ES-I3 (cell line): ENCODE results near the gene CLTCL1.

Experiments used
- H3K36me3 ChIP-seq: 2 replicates; pipeline ENCODE4 v1.6.1; 2013; ENCODE audit warnings: mild to moderate bottlenecking, low read length, control low read depth, moderate library complexity; ENCODE audit not compliant: insufficient read depth
- H3K4me1 ChIP-seq: 2 replicates; pipeline ENCODE4 v1.6.1; 2013; ENCODE audit warnings: mild to moderate bottlenecking, control low read depth, low read length; ENCODE audit not compliant: insufficient read depth
- H3K9ac ChIP-seq: 2 replicates; pipeline ENCODE4 v1.6.1; 2013; ENCODE audit warnings: low read depth, mild to moderate bottlenecking, low read length, moderate library complexity
- H3K9me3 ChIP-seq: 2 replicates; pipeline ENCODE4 v1.6.1; 2013; ENCODE audit warnings: mild to moderate bottlenecking, low read length, moderate library complexity; ENCODE audit not compliant: control insufficient read depth, insufficient read depth

Gene CLTCL1

DNA sequence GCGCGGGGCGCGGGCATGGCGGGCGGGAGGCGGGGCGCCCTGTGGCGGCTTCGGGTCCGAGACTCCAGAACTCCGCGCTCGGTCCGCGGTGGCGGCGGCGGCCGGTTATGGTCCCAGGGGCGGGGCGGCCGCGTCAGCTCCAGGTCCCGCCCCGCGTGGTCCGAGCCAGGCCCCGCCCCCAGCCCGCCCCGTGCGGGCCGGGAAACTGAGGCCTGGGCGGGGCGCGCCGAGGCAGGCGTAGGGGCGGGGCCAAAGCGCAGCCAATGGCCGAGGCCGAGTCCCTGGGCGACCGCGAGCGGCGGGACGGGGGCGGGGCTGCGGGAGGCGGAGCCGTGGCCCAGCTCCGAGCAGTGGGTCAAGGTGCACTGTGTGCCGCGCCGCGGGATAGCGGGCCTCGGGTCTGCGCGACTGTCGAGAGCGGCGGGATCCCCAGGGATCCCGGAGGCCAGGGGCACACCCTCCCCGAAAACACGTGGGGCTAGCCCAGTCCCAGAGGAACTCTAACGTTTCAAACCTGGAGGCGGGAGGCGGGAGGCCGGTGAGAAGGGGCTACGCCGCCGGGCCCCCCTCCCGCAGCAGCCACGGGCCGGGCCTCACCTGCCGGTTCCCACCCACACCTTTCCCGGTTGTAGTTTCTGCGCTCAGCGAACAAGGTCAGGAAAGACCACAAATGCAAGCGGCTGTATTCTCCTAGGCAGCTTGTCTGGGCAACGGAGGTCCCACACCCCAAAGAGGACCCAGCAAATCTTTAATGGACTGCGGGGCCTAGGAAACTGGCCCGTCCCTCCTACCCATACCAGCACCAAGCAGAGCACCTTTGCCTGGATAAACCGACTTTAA lies 112.6 kb downstream of the CLTCL1 start, which contains the start of gene SLC25A1:
TSS of gene SLC25A1 (minus strand) at position 80 of the 840 bp plus-strand sequence. CDS start at position 17, 63 bp downstream.
- Histone ChIP-seq H3K4me1 (peaks cover 34% of the 10 kb centered on the region), H3K9ac (peak within 1 kb of the TSS; percentile 68), H3K36me3 (no peaks in the 10 kb centered on the region; the same call in 1 of the 2 replicates), H3K9me3 (no peaks in the 10 kb centered on the region)

DNA sequence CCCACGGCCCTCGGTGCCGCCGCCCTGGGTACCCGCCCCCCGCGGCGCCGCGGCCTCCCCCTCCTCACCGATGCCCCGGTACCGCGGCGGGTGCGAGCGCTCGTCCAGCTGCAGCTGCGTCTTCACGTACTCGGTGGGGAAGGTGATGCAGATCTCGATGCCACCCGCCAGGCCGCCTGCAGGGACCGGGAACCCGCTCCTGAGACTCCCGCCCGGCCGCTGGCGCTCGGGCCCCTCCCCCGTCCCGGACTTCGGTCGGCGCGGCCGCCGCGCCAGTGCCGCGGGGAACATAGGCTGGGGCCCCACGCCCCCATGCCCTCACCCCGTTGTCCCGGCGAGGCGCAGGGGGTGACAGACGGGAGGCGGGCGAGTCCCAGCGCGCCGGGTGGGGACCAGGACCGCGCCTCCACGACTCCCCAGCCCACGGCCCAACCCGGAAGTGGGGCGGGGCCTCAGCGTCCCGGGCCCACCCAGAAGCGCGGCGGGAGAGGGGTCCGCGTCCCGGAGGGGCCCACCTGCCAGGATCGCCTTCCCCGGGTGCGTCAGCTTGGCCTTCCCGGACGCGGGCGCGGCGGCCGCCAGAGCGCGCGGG lies 113.4 kb downstream of the CLTCL1 start:
- H3K4me1 ChIP-seq: peaks cover 38% of the 10 kb centered on the region
- H3K36me3 ChIP-seq: no peaks in the 10 kb centered on the region; the same call in 1 of the 2 replicates
- H3K9ac ChIP-seq: peak overlapping the region; percentile 68
- no peaks in the 10 kb centered on the region for H3K9me3 ChIP-seq

DNA sequence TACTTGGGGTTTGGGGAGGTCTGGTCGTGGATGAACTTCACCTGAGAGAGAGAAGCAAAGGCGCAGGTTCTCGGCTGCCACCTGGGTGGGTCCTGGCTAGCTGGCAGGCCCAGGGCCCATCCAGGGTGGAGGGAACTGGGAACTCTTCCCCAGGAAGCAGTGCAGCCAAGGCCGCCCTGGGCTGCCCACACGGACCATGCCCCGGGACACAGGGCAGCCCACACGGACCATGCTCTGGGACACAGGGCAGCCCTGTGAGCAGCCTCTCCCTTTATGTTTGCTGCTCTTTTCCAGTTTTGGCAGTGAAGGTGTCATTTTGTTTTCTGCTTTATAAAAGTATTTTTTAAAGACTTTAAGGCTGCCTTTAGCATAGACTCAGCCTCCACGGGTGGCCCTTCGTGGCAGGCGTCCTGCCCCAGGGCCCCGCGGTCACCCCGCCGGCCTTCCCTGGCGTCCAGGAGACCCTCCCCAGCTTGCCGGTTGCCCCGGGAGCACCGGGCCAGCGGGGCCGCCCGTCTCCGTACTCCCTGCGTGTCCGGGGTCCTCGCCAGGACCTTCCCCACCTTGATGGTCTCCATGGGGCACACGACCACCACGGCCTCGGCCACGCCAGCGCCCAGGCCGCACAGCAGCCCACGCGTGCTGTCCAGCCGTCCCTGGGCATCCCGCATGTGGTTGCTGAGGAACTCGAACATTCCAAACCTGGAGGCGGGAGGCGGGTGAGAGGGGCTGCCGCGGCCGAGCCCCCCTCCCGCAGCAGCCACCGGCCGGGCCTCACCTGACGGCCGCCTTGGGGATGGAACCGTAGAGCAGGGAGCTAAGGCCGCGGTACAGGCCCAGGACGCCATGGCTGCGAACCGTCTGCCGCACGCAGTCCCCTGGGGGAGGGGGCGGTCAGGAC lies 114.1 kb downstream of the CLTCL1 start:
- Histone ChIP-seq H3K36me3 (no peaks in the 10 kb centered on the region; the same call in 1 of the 2 replicates), H3K9ac (peak overlapping the region; percentile 68), H3K9me3 (no peaks in the 10 kb centered on the region), H3K4me1 (peaks cover 42% of the 10 kb centered on the region)

DNA sequence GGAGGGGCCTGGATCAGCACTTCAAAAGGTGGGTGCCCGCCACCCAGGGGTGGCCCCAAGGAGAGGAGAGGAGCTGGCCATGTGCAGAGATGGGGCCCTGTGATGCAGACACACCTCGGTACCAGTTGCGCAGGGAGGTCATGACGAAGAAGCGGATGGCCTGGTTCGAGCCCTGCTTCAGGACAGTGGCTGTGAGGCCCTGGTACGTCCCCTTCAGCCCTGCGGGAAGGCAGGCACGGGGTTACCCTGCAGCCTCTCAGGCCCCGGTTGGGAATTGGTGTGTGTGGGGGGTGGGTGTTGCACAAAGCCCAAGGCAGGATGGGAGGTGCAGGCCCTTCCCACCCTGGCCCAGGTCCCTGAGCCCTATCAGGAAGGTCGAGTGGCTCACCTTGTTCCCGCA lies 114.8 kb downstream of the CLTCL1 start:
- Histone ChIP-seq H3K9me3 (no peaks in the 10 kb centered on the region), H3K36me3 (no peaks in the 10 kb centered on the region; the same call in 1 of the 2 replicates), H3K4me1 (peaks cover 42% of the 10 kb centered on the region), H3K9ac (no peak overlapping the region)

DNA sequence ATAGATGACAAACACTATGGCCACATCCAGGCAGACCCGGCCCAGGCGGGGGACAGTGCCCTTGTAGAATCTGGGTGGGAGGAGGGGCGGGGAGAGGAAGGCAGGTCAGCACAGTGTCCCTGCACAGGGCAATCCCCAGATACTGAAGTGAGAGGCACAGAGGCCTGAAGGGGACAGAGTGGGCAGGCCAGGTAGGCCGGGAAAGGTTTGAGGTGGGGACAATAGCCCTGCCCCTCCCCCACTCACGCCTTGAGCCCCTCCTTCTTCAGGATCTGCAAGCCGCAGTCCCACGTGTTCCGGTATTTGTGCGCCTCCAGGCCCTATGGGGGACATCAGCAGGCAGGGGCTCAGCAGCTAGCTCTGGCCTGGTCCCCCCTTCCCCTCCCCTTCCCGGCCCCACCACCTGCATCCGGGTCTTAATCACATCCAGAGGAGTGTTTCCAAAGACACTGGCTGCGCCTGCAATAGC lies 115.3 kb downstream of the CLTCL1 start:
- Histone ChIP-seq H3K9ac (no peak overlapping the region), H3K36me3 (no peaks in the 10 kb centered on the region; the same call in 1 of the 2 replicates), H3K9me3 (no peaks in the 10 kb centered on the region), H3K4me1 (peaks cover 42% of the 10 kb centered on the region)

DNA sequence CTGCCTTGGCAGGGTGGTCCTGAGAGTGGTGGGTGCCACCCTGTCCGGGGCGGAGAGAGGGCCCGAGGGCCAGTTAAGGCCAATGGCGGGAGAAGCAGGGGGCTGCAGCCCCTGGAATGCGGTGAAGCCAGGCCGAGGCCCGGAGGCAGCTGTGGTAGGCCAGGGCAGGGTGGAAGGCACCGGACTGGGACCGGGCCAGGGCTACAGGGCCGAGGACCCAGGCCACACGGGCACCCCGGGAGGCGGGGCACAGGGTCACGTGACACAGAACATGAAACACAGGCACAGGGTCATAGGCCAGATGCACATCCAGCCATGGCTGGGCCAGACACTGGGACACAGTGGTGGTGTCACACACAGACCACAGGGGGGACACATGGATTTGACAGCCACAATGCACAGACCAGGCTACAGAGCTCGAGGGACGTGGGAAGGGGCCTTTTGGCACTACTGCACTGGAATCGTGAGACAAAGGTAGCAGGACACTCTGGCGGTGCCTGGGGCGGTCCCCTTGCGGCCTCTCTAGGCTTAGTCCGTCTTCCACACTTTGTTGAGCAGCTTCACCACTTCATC lies 115.8 kb downstream of the CLTCL1 start:
- no peak overlapping the region for H3K9ac ChIP-seq
- H3K36me3 ChIP-seq: no peaks in the 10 kb centered on the region; the same call in 1 of the 2 replicates
- no peaks in the 10 kb centered on the region for H3K9me3 ChIP-seq
- peaks cover 42% of the 10 kb centered on the region for H3K4me1 ChIP-seq

DNA sequence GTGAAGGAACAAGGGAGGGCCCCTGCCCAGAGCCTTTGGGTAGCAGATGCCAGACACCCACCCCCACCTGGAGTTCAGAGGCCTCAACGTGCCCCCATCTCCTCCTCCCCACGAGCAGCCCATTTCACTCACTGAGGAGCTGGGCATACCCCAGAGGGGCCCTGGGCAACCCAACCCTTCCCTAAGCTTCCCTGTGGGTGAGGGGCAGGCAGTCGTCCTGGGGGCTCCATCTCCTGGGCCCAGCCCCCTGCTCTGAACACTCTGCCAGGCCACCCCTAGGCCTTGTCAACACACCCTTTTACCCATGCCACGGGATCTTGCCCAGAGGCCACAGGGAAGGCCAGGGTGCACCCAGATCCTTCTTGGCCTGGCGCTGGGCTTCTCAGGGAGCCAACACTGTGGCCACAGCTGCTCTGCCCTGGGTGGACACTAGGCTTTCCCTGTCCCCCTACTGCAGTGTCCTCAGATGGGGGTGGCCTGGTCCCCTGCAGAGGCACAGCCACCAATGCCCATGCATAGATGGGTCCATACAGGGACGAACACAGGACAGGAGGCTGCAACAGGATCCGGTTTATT lies 116.4 kb downstream of the CLTCL1 start:
- H3K9ac ChIP-seq: no peak overlapping the region
- H3K9me3 ChIP-seq: no peaks in the 10 kb centered on the region
- H3K4me1 ChIP-seq: peaks cover 42% of the 10 kb centered on the region
- H3K36me3 ChIP-seq: no peaks in the 10 kb centered on the region; the same call in 1 of the 2 replicates

DNA sequence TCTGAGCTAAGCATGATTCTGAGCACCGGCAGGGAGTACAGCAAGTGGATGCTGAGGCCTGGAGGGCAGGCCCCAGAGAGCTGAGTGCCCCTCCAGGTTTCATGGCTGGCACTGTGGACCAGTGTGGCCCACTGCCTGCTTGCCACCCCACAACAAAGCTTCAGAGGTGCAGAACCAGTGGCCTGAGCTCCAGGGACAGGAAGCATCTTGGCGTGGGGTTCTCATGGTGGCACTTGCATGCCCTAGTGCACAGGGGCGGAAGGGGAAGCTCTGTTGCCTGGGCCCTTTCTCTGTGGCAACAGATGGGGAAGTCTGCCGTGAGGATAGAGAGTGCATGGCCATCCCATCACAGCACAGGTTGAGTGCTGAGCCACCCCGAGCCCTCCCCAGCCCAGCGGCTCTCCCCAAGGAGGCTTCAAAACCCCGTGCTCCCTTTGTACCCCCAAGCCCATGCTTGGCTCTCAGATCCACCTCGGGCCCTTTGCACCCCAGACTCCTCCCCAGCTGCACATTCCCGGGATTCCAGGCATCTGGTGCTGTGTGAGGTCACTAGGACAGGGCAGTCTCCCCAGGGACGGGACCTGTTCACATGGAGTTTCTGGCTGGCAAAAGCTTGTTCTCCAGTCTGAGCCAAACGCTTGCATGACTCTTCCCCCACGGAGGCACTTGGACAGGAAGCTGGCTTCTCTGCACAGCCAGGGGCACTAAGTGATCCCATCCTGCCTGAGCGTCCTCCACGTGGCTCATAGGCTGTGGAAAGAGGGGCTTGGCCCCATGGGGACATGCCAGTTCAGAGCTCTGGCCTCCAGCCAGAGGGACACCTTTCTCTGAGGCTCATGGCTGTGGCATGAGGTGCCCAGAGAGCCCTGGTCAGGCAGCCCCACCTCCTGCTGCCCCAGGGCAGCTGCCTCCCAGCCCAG lies 117.2 kb downstream of the CLTCL1 start:
- no peaks in the 10 kb centered on the region; the same call in 1 of the 2 replicates for H3K36me3 ChIP-seq
- H3K9me3 ChIP-seq: no peaks in the 10 kb centered on the region
- H3K9ac ChIP-seq: no peak overlapping the region
- H3K4me1 ChIP-seq: peaks cover 36% of the 10 kb centered on the region

DNA sequence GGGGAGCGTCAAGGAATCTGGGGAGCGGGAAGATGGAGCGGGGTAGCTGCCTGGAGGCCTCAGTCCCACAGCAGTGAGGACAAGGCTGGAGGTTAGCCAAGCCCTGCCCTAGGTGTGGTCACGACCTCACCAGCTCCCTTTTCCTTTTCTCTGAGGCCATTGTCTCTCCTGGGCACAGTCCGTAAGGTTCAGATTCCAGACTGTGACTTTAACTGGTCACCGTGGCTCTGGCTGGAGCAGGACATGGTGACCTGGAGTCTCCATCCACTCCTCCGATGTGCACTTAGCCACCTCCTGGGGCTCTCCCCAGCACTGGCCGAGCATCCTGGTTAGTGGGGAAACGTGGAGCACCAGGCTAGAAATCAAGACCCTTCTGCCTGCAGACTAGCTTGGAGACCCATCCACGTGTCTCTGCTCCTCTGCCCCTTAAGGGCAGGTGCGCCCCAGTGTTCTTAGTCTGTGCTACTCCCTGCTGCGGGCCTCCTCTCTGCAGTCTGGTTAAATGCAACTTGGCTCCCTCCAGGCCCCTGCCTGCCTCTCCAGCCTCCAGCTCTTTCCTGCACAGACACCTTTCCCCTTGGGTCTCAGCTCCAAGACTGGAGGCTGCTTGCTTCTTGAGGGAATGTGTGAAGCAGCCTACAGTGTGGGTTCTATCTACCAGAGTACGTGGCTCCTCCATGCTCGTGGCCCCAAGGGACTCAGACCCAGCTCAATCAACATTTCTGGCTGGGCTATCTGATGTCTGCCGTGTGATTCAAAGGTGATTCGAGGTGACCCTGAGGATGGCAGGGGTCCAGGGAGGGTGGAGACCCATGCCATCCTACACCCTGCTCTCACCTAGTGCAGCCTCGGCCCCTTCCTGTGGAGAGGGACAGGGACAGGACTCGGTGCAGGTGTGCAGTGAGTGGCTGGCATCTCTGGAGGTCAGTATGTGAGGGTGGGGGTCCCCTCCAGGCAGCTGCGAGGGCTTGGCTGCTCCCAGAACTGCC lies 118.2 kb downstream of the CLTCL1 start:
- Histone ChIP-seq H3K9ac (no peak overlapping the region), H3K4me1 (peaks cover 36% of the 10 kb centered on the region), H3K9me3 (no peaks in the 10 kb centered on the region), H3K36me3 (no peaks in the 10 kb centered on the region; the same call in 1 of the 2 replicates)

DNA sequence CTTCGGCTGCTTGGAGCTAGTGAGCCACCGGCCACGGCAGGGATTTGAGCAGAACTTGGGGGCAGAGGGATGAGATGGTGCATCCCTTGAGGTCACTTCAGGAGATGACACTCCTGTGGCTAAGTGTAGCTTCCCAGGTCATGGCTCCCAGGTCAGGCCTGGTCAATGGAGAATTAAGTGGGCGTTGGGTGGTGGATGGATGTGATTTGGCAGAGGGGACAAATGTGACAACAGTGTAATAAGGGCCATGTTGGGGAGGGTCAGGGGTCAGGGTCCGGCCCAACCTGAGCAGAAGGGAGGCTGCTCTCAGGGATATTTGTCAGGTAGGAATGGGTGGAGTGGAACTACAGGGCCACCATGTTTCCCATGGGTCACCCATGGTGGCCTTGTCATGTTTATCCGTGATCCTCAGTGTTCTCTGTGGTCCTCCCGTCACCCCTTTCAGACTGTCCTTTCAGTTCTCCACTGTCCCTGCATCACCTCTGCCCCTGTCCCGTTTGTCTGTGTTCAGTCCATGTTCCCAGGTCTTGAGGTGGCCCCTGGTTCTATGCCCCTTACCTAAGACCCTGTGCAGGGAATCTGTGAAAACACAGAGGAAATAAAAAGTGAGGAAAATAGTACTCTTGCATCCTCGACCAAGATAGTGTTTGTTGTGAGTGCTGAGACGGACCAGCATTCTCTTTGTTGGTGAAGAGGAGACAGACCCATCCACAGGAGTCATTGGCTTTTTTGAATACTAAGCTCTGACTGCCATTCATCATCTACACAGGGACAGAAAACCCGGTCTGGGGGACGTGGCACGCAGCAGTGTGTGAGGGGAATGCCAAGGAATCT lies 119.1 kb downstream of the CLTCL1 start:
- peak overlapping the region; percentile 92 for H3K9ac ChIP-seq
- H3K4me1 ChIP-seq: peaks cover 36% of the 10 kb centered on the region
- H3K36me3 ChIP-seq: no peaks in the 10 kb centered on the region; the same call in 1 of the 2 replicates
- no peaks in the 10 kb centered on the region for H3K9me3 ChIP-seq

DNA sequence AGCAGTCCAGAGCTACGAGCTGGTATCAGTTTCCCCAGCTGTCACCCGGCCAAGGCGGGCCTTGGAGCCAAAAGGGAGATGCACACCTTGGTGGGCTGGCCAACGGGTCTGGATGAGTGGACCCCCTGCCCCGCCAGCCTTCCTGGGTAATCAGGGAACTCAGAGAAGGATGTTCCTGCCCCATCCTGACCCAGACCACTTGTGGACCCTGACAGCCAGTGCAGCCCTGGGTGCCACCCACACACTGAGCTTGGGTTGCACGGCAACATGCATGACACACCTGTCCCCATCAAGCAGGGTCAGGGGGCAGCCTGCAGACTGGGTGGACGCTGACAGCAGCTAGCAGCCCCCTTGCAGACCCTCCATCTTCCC lies 121.6 kb downstream of the CLTCL1 start:
- no peaks in the 10 kb centered on the region for H3K36me3 ChIP-seq
- H3K9me3 ChIP-seq: no peaks in the 10 kb centered on the region
- H3K4me1 ChIP-seq: peaks cover 16% of the 10 kb centered on the region
- H3K9ac ChIP-seq: peak overlapping the region; percentile 51; the same call in 1 of the 2 replicates
